Naive thymus-derived CD4-positive, alpha-beta T cell (primary cell): Measurements from ENCODE around the gene FAM110A. TPM values are rescaled to one million over a fixed set of nuclear protein-coding genes. Genes with fewer than 3 reads are reported as not detected.
"Not testable (repeated sequence)": the region's sequence is repeated elsewhere in the genome, so short reads cannot be mapped to it uniquely, and the experiment has no call there.

Experiments used
- ATAC-seq: fragments of 150-1000 bp; cut with Tn5 transposase; 2 replicates; pipeline ENCODE4 v1.10.0; 2021; ENCODE audit warnings: mild to moderate bottlenecking, moderate library complexity
- CTCF ChIA-PET: fragments of 350-600 bp; sonication (Branson Sonifier 250); formaldehyde crosslinking; loops from one replicate; lab custom pipeline; 2021; ENCODE audit warnings: antibody characterized with exemption; lab: Charles Lee
- POLR2A ChIA-PET: fragments of 350-600 bp; sonication (Branson Sonifier 250); formaldehyde crosslinking; loops from one replicate; lab custom pipeline; 2021; ENCODE audit warnings: antibody characterized with exemption, inconsistent platforms; lab: Charles Lee
- DNase-seq, 9 donors: peaks; one replicate each; pipeline versions ENCODE4 v3.0.0 to v3.0.0-alpha.2; 2020 to 2022; ENCODE audit warnings: mixed read lengths in 1 of 9
- H3K27ac ChIP-seq: one replicate; pipeline ENCODE4 v1.7.0; 2013; ENCODE audit warnings: mild to moderate bottlenecking, low read depth, low read length, moderate library complexity
- H3K27me3 ChIP-seq, 2 donors: one replicate each; pipeline ENCODE4 v1.7.0; 2013; ENCODE audit warnings: low read length in 2 of 2, mild to moderate bottlenecking in 2 of 2, moderate library complexity in 2 of 2; ENCODE audit not compliant: control insufficient read depth in 2 of 2, insufficient read depth in 2 of 2
- H3K36me3 ChIP-seq, 3 experiments: 1 replicate in 2 of 3; 2 replicates in 1 of 3; pipeline ENCODE4 v1.7.0; 2013; ENCODE audit warnings: low read length in 3 of 3, mild to moderate bottlenecking in 3 of 3, moderate library complexity in 1 of 3; ENCODE audit not compliant: insufficient read depth in 3 of 3, control insufficient read depth in 2 of 3
- H3K4me1 ChIP-seq, 2 donors: one replicate each; pipeline ENCODE4 v1.7.0; 2013; ENCODE audit warnings: low read length in 2 of 2, mild to moderate bottlenecking in 2 of 2, moderate library complexity in 1 of 2; ENCODE audit not compliant: control insufficient read depth in 2 of 2, insufficient read depth in 2 of 2
- H3K4me3 ChIP-seq: 2 replicates; pipeline ENCODE4 v1.7.0; 2013; ENCODE audit warnings: mild to moderate bottlenecking, low read length
- H3K9me3 ChIP-seq, 3 experiments: 1 replicate in 2 of 3; 2 replicates in 1 of 3; pipeline ENCODE4 v1.7.0; 2013; ENCODE audit warnings: low read length in 3 of 3; ENCODE audit not compliant: control insufficient read depth in 2 of 3
- H3K27ac Mint-ChIP-seq, 9 donors: one replicate each; pipeline ENCODE4 v1.8.0; 2020 to 2022; ENCODE audit warnings: mixed read lengths in 9 of 9, mild to moderate bottlenecking in 8 of 9, moderate library complexity in 5 of 9, inconsistent platforms in 2 of 9
- H3K27me3 Mint-ChIP-seq, 5 donors: one replicate each; pipeline ENCODE4 v1.8.0; 2021 to 2022; ENCODE audit warnings: mixed read lengths in 5 of 5, mild to moderate bottlenecking in 1 of 5
- H3K36me3 Mint-ChIP-seq, 5 donors: one replicate each; pipeline ENCODE4 v1.8.0; 2020 to 2022; ENCODE audit warnings: mixed read lengths in 5 of 5, mild to moderate bottlenecking in 3 of 5, inconsistent platforms in 1 of 5
- H3K4me1 Mint-ChIP-seq, 7 donors: one replicate each; pipeline ENCODE4 v1.8.0; 2020 to 2022; ENCODE audit warnings: mixed read lengths in 7 of 7, mild to moderate bottlenecking in 3 of 7, inconsistent platforms in 1 of 7
- H3K4me3 Mint-ChIP-seq, 10 donors: one replicate each; pipeline ENCODE4 v1.8.0; 2020 to 2022; ENCODE audit warnings: mild to moderate bottlenecking in 10 of 10, mixed read lengths in 10 of 10, moderate library complexity in 6 of 10, inconsistent platforms in 2 of 10
- H3K9me3 Mint-ChIP-seq, 11 donors: one replicate each; pipeline ENCODE4 v1.8.0; 2020 to 2022; ENCODE audit warnings: mixed read lengths in 11 of 11, mild to moderate bottlenecking in 4 of 11, inconsistent platforms in 1 of 11, moderate library complexity in 1 of 11
- intact Hi-C, 2 donors: fragments of 100-400 bp; cut with micrococcal nuclease; formaldehyde crosslinking; loops; one replicate each; pipeline ENCODE4 v1.15.1; 2023
- polyA plus RNA-seq, 2 donors: library from polyadenylated mRNA; unstranded; fragments of 300-500 nt; fragmentation: Illumina TruSeq; gene quantifications; one replicate each; pipeline ENCODE4 v1.2.3, GENCODE V29; 2021
- total RNA-seq, 6 experiments: library from RNA in 5 of 6; stranded (reverse) in 5 of 6; gene quantifications; 1 replicate in 5 of 6; 2 replicates in 1 of 6; pipeline ENCODE4 v1.2.3 and lab custom pipeline; 2021 to 2026

Gene FAM110A
- total and polyA plus RNA-seq, 7 experiments from 2014 or later, result 6.6 to 47.4 (median 23.4) TPM

GRCh38 chr20:890666-891057 is 57.1 kb downstream of the FAM110A start:
- no peak overlapping the region for H3K27ac Mint-ChIP-seq
- no peak overlapping the region for H3K27ac ChIP-seq

GRCh38 chr20:891058-891705 is 57.7 kb downstream of the FAM110A start:
- H3K27ac Mint-ChIP-seq, result no peak overlapping the region
- DNase-seq, result no peak
- peaks cover 0 to 16% (median 5%) of the 10 kb centered on the region in 5 donors for H3K27me3 Mint-ChIP-seq
- peaks cover 0 to 2% (median 0%) of the 10 kb centered on the region in 5 donors for H3K36me3 Mint-ChIP-seq
- no peaks in the 10 kb centered on the region for H3K27me3 ChIP-seq
- H3K4me3 ChIP-seq, result no peak overlapping the region
- CTCF ChIA-PET, result interaction anchor here (0.7 kb wide), 1 partner anchor 65 kb away, joined by 3 read pairs; no protein-coding TSS in a partner anchor
- no peak overlapping the region for H3K4me3 Mint-ChIP-seq
- no peaks in the 10 kb centered on the region for H3K36me3 ChIP-seq
- peaks cover 0 to 3% (median 0%) of the 10 kb centered on the region in 11 donors for H3K9me3 Mint-ChIP-seq
- intact Hi-C loops, result no loop called here
- POLR2A ChIA-PET, result no interaction called here
- H3K9me3 ChIP-seq, result peaks cover 0 to under 1% (median 0%) of the 10 kb centered on the region in 3 experiments
- peaks cover 0 to 5% (median 0%) of the 10 kb centered on the region in 7 donors for H3K4me1 Mint-ChIP-seq
- no peak overlapping the region for H3K27ac ChIP-seq
- no peaks in the 10 kb centered on the region for H3K4me1 ChIP-seq
- peak; percentile 47 for ATAC-seq

More at GRCh38 chr20:890666-891057, 57.1 kb downstream of the FAM110A start:
- DNase-seq (no peak), ATAC-seq (no peak)
- no peaks in the 10 kb centered on the region for H3K36me3 Mint-ChIP-seq
- Histone ChIP-seq H3K36me3 (no peaks in the 10 kb centered on the region), H3K4me1 (no peaks in the 10 kb centered on the region), H3K27me3 (no peaks in the 10 kb centered on the region), H3K9me3 (no peaks in the 10 kb centered on the region), H3K4me3 (no peak overlapping the region)
- ChIA-PET CTCF (no interaction called here), POLR2A (no interaction called here)
- intact Hi-C loops, result no loop called here
- H3K27me3 Mint-ChIP-seq, result peaks cover 2 to 20% (median 7%) of the 10 kb centered on the region in 5 donors
- no peaks in the 10 kb centered on the region for H3K9me3 Mint-ChIP-seq
- H3K4me3 Mint-ChIP-seq, result no peak overlapping the region
- H3K4me1 Mint-ChIP-seq, result peaks cover 0 to 7% (median 0%) of the 10 kb centered on the region in 7 donors

- peaks cover 0 to 4% (median 0%) of the 10 kb centered on the region in 3 experiments for H3K9me3 ChIP-seq
- no peak overlapping the region for H3K27ac ChIP-seq
- no peaks in the 10 kb centered on the region for H3K36me3 ChIP-seq
- Mint-ChIP-seq H3K27me3 (peaks cover 0 to 16% (median 5%) of the 10 kb centered on the region in 5 donors), H3K9me3 (peaks cover 0 to 4% (median 0%) of the 10 kb centered on the region in 11 donors), H3K4me3 (no peak overlapping the region), H3K27ac (no peak overlapping the region), H3K36me3 (peaks cover 0 to 4% (median 0%) of the 10 kb centered on the region in 5 donors), H3K4me1 (peaks cover 0 to 5% (median 0%) of the 10 kb centered on the region in 7 donors)
- ChIA-PET POLR2A (no interaction called here), CTCF (interaction anchor here (0.7 kb wide), 2 partner anchors 64 to 81 kb away, joined by 3 read pairs; no protein-coding TSS in a partner anchor)
- ATAC-seq, result no peak
- intact Hi-C loops, result no loop called here
- H3K4me1 ChIP-seq, result no peaks in the 10 kb centered on the region
- no peak overlapping the region for H3K4me3 ChIP-seq
- no peaks in the 10 kb centered on the region for H3K27me3 ChIP-seq
- no peak for DNase-seq
Observed at GRCh38 chr20:891706-892080, 58.2 kb downstream of the FAM110A start.

GRCh38 chr20:892371-892770 is 58.9 kb downstream of the FAM110A start:
- peak overlapping the region in 2 of 9 donors; percentile 55 to 60 for H3K27ac Mint-ChIP-seq
- H3K4me1 ChIP-seq, H3K27me3 ChIP-seq, DNase-seq, H3K9me3 ChIP-seq, H3K4me3 Mint-ChIP-seq, intact Hi-C loops, H3K9me3 Mint-ChIP-seq, H3K36me3 Mint-ChIP-seq, H3K27ac ChIP-seq, H3K4me1 Mint-ChIP-seq, ATAC-seq, H3K4me3 ChIP-seq, H3K36me3 ChIP-seq: not testable (repeated sequence)
- H3K27me3 Mint-ChIP-seq, result peaks cover 0 to 19% (median 8%) of the 10 kb centered on the region in 5 donors
- CTCF ChIA-PET, result interaction anchor here (0.7 kb wide), 1 partner anchor 82 kb away, joined by 3 read pairs; no protein-coding TSS in a partner anchor
- POLR2A ChIA-PET, result interaction anchor here (0.6 kb wide), 1 partner anchor 812 kb away, joined by 3 read pairs; no protein-coding TSS in a partner anchor

Other genes starting within 250 kb of the FAM110A start
- not detected for gene TCF15, start 223.4 kb upstream of the FAM110A start, total RNA-seq
- not detected for gene TCF15, start 223.4 kb upstream of the FAM110A start, polyA plus RNA-seq
- gene SRXN1, start 180.5 kb upstream of the FAM110A start, total RNA-seq, result 10 to 100 TPM in 1 of 5 experiments, 1 to 10 TPM in 2, under 1 TPM in 2; 0.61 to 14.8 (median 1.0) TPM
- gene SRXN1, start 180.5 kb upstream of the FAM110A start, polyA plus RNA-seq, result under 1 TPM; 0.12 to 0.17 TPM
- gene SCRT2, start 157.9 kb upstream of the FAM110A start, total RNA-seq, result not detected
- gene SCRT2, start 157.9 kb upstream of the FAM110A start, polyA plus RNA-seq, result not detected
- not detected for gene SLC52A3, start 65.2 kb upstream of the FAM110A start, total RNA-seq
- gene SLC52A3, start 65.2 kb upstream of the FAM110A start, polyA plus RNA-seq, result not detected
- not detected for gene ANGPT4, start 82.6 kb downstream of the FAM110A start, total RNA-seq
- not detected for gene ANGPT4, start 82.6 kb downstream of the FAM110A start, polyA plus RNA-seq
- gene RSPO4, start 168.6 kb downstream of the FAM110A start, total RNA-seq, result under 1 TPM in 4 of 5 experiments, not detected in 1; 0.19 to 0.40 (median 0.23) TPM
- not detected for gene RSPO4, start 168.6 kb downstream of the FAM110A start, polyA plus RNA-seq